Karpas-422 (cell line): ENCODE data around the gene C2orf78. TPM values are rescaled to one million over a fixed set of nuclear protein-coding genes. Genes with fewer than 3 reads are reported as not detected.
"Not testable (repeated sequence)": the region's sequence is repeated elsewhere in the genome, so short reads cannot be mapped to it uniquely, and the experiment has no call there.

ENCODE experiments used
- DNase-seq: peaks from one replicate; pipeline ENCODE4 v3.0.0-alpha.2; 2015
- H2AFZ ChIP-seq: fragments of 200-600 bp; sonication (generic); 2 replicates; pipeline ENCODE4 v1.6.1; 2014; ENCODE audit warnings: antibody characterized with exemption, low read length, mixed read lengths
- H3K27ac ChIP-seq: fragments of 200-600 bp; sonication (generic); 2 replicates; pipeline ENCODE4 v1.5.1; 2014; ENCODE audit warnings: mild to moderate bottlenecking, low read length, moderate library complexity
- H3K27me3 ChIP-seq: fragments of 200-600 bp; sonication (generic); 2 replicates; pipeline ENCODE4 v1.6.1; 2014; ENCODE audit warnings: low read length, mixed read lengths
- H3K36me3 ChIP-seq: fragments of 200-600 bp; sonication (generic); 2 replicates; pipeline ENCODE4 v1.6.1; 2014; ENCODE audit warnings: low read length, mixed read lengths; ENCODE audit not compliant: insufficient read depth
- H3K4me1 ChIP-seq: fragments of 200-600 bp; sonication (generic); 2 replicates; pipeline ENCODE4 v1.6.1; 2014; ENCODE audit warnings: mild to moderate bottlenecking, low read length, mixed read lengths
- H3K4me2 ChIP-seq: fragments of 200-600 bp; sonication (generic); 2 replicates; pipeline ENCODE4 v1.6.1; 2014; ENCODE audit warnings: low read length, low read depth, mild to moderate bottlenecking; ENCODE audit not compliant: poor library complexity, severe bottlenecking
- H3K4me3 ChIP-seq: fragments of 200-600 bp; sonication (generic); 2 replicates; pipeline ENCODE4 v1.5.1; 2014; ENCODE audit warnings: mild to moderate bottlenecking, antibody characterized with exemption, low read length, mixed read lengths
- H3K79me2 ChIP-seq: fragments of 200-600 bp; sonication (generic); 2 replicates; pipeline ENCODE4 v1.6.1; 2014; ENCODE audit warnings: mild to moderate bottlenecking, low read length, mixed read lengths
- H3K9ac ChIP-seq: fragments of 200-600 bp; sonication (generic); 2 replicates; pipeline ENCODE4 v1.6.0; 2014; ENCODE audit warnings: low read length
- H3K9me2 ChIP-seq: fragments of 200-600 bp; sonication (generic), shearing (Covaris generic); replicated peaks from 2 replicates; pipeline ENCODE4 v1.6.0; 2014; ENCODE audit warnings: mild to moderate bottlenecking, low read length, moderate library complexity; ENCODE audit not compliant: insufficient read depth
- H3K9me3 ChIP-seq: fragments of 300-700, 200-600 bp; sonication (generic); 2 replicates; pipeline ENCODE4 v1.6.1; 2014; ENCODE audit warnings: low read length, mixed read lengths
- H4K20me1 ChIP-seq: fragments of 200-600 bp; sonication (generic); 2 replicates; pipeline ENCODE4 v1.6.1; 2014; ENCODE audit warnings: mild to moderate bottlenecking, antibody characterized with exemption, low read length, low read depth; ENCODE audit not compliant: insufficient read depth
- total RNA-seq: library from RNA; depleted of rRNA; stranded (reverse); fragments of >200 nt; shearing (Covaris generic); gene quantifications from 2 replicates; pipeline ENCODE4 v1.2.3, GENCODE V29; 2014; ENCODE audit warnings: low replicate concordance

Gene C2orf78
- total RNA-seq, 1 experiment from 2014 or later: not detected

- DNase-seq: no peak
- Histone ChIP-seq H3K36me3 (peaks cover 70% of the 10 kb centered on the region), H3K9me2 (no peaks in the 10 kb centered on the region), H3K4me1 (no peaks in the 10 kb centered on the region), H3K9ac (no peak overlapping the region), H3K79me2 (peaks cover 59% of the 10 kb centered on the region), H3K4me2 (no peak overlapping the region), H3K9me3 (no peaks in the 10 kb centered on the region), H3K4me3 (no peak overlapping the region), H4K20me1 (no peaks in the 10 kb centered on the region), H2AFZ (no peak overlapping the region), H3K27ac (no peak overlapping the region), H3K27me3 (no peaks in the 10 kb centered on the region)
Measured at GRCh38 chr2:73772819-73773218, 11.2 kb upstream of the C2orf78 start.

GRCh38 chr2:73776381-73776780 lies 7.6 kb upstream of the C2orf78 start:
- Histone ChIP-seq H3K4me3 (no peak overlapping the region), H3K9me3 (no peaks in the 10 kb centered on the region), H3K4me1 (peaks cover 19% of the 10 kb centered on the region), H4K20me1 (0 out of 2 replicates have a peak, but pooled peaks cover 4% of the 10 kb centered on the region), H3K9me2 (no peaks in the 10 kb centered on the region), H3K79me2 (peaks cover 59% of the 10 kb centered on the region), H2AFZ (no peak overlapping the region), H3K4me2 (no peak overlapping the region), H3K9ac (no peak overlapping the region), H3K36me3 (peaks cover 47% of the 10 kb centered on the region), H3K27ac (no peak overlapping the region), H3K27me3 (no peaks in the 10 kb centered on the region)
- no peak for DNase-seq

- H3K79me2 ChIP-seq: peaks cover 59% of the 10 kb centered on the region
- H3K9ac ChIP-seq: no peak overlapping the region
- H2AFZ ChIP-seq: no peak overlapping the region
- no peaks in the 10 kb centered on the region for H3K9me3 ChIP-seq
- H3K27ac ChIP-seq: no peak overlapping the region
- H3K4me2 ChIP-seq: no peak overlapping the region
- peaks cover 47% of the 10 kb centered on the region for H3K36me3 ChIP-seq
- H3K4me3 ChIP-seq: no peak overlapping the region
- no peak for DNase-seq
- peaks cover 19% of the 10 kb centered on the region for H3K4me1 ChIP-seq
- H3K27me3 ChIP-seq: no peaks in the 10 kb centered on the region
- no peaks in the 10 kb centered on the region for H3K9me2 ChIP-seq
- 0 out of 2 replicates have a peak, but pooled peaks cover 4% of the 10 kb centered on the region for H4K20me1 ChIP-seq
Measured at GRCh38 chr2:73776869-73777519, 7.0 kb upstream of the C2orf78 start.

- Histone ChIP-seq H3K9ac (peak overlapping the region; percentile 89), H3K4me3 (peak overlapping the region; percentile 81), H2AFZ (peak overlapping the region; percentile 81; the same call in 1 of the 2 replicates), H3K36me3 (peaks cover 27% of the 10 kb centered on the region), H3K4me2 (peak overlapping the region; percentile 91), H3K4me1 (peaks cover 19% of the 10 kb centered on the region), H3K79me2 (peaks cover 46% of the 10 kb centered on the region)
- not testable (repeated sequence) for H3K9me2 ChIP-seq, H3K27me3 ChIP-seq, H3K9me3 ChIP-seq, DNase-seq, H4K20me1 ChIP-seq, H3K27ac ChIP-seq
Measured at GRCh38 chr2:73778867-73779466, 5.0 kb upstream of the C2orf78 start.

- Histone ChIP-seq H3K9me2 (no peaks in the 10 kb centered on the region), H3K79me2 (peaks cover 40% of the 10 kb centered on the region), H3K9ac (peak within 1 kb of the TSS; percentile 89), H3K4me1 (peaks cover 19% of the 10 kb centered on the region), H3K36me3 (peaks cover 20% of the 10 kb centered on the region), H3K27me3 (no peaks in the 10 kb centered on the region), H3K4me2 (peak within 1 kb of the TSS; percentile 91), H4K20me1 (0 out of 2 replicates have a peak, but pooled peaks cover 4% of the 10 kb centered on the region), H3K9me3 (no peaks in the 10 kb centered on the region), H2AFZ (peak within 1 kb of the TSS; percentile 84), H3K4me3 (peak within 1 kb of the TSS; percentile 81), H3K27ac (peak within 1 kb of the TSS; percentile 26; the same call in 1 of the 2 replicates)
- DNase-seq: peak; percentile 100
Measured at GRCh38 chr2:73779467-73780236, 4.3 kb upstream of the C2orf78 start, which contains the start of gene DUSP11. Gene DUSP11, minus strand, starts transcription at chr2:73780103. Its CDS starts 129 bp downstream, at chr2:73779974.

- DNase-seq: no peak
- Histone ChIP-seq H3K4me1 (peaks cover 19% of the 10 kb centered on the region), H3K4me2 (peak overlapping the region; percentile 91), H4K20me1 (0 out of 2 replicates have a peak, but pooled peaks cover 4% of the 10 kb centered on the region), H3K36me3 (peaks cover 16% of the 10 kb centered on the region), H3K9me2 (no peaks in the 10 kb centered on the region), H2AFZ (peak overlapping the region; percentile 84), H3K27ac (no peak overlapping the region), H3K9ac (peak overlapping the region; percentile 89), H3K79me2 (peaks cover 36% of the 10 kb centered on the region), H3K4me3 (peak overlapping the region; percentile 81), H3K27me3 (no peaks in the 10 kb centered on the region), H3K9me3 (no peaks in the 10 kb centered on the region)
Measured at GRCh38 chr2:73780237-73780582, 3.8 kb upstream of the C2orf78 start.

GRCh38 chr2:73783402-73783801 lies 581 bp upstream of the C2orf78 start:
- H3K9me2 ChIP-seq, H3K9me3 ChIP-seq, H3K9ac ChIP-seq, H3K27ac ChIP-seq, H3K4me2 ChIP-seq, H4K20me1 ChIP-seq, H3K36me3 ChIP-seq, H3K27me3 ChIP-seq, H3K4me3 ChIP-seq, DNase-seq: not testable (repeated sequence)
- peaks cover 15% of the 10 kb centered on the region for H3K4me1 ChIP-seq
- H3K79me2 ChIP-seq: peaks cover 15% of the 10 kb centered on the region
- 0 out of 2 replicates have a peak overlapping the region, but pooled peaks have one; percentile 38 for H2AFZ ChIP-seq

GRCh38 chr2:73811878-73812277 lies 27.9 kb downstream of the C2orf78 start:
- no peak overlapping the region for H2AFZ ChIP-seq
- H3K36me3 ChIP-seq: no peaks in the 10 kb centered on the region
- DNase-seq: no peak
- H3K9ac ChIP-seq: no peak overlapping the region
- H3K9me3 ChIP-seq: no peaks in the 10 kb centered on the region
- H3K4me3 ChIP-seq: no peak overlapping the region
- H4K20me1 ChIP-seq: no peaks in the 10 kb centered on the region
- no peaks in the 10 kb centered on the region for H3K9me2 ChIP-seq
- no peaks in the 10 kb centered on the region for H3K4me1 ChIP-seq
- no peaks in the 10 kb centered on the region for H3K27me3 ChIP-seq
- no peaks in the 10 kb centered on the region for H3K79me2 ChIP-seq
- no peak overlapping the region for H3K27ac ChIP-seq
- no peak overlapping the region for H3K4me2 ChIP-seq
